GM20000 (cell line): Measurements from ENCODE around the gene CCIN.

ENCODE experiments used
- DNase-seq: peaks from one replicate; pipeline ENCODE4 v3.0.0; 2012; ENCODE audit warnings: low spot score
- CTCF ChIP-seq: IDR thresholded peaks from 2 replicates; pipeline ENCODE4 v1.5.1; 2012; ENCODE audit warnings: mild to moderate bottlenecking, control low read depth; ENCODE audit errors: extremely low read depth, missing control alignments

CCIN gene

GRCh38 chr9:36169166-36169565, at the start of gene CCIN:
Gene CCIN (plus strand): TSS chr9:36169388. CDS start chr9:36169503, 115 bp downstream.
- no peak for DNase-seq
- TF ChIP-seq CTCF: no peak

GRCh38 chr9:36119476-36119875, 49.7 kb upstream of the CCIN start:
- TF ChIP-seq CTCF: no peak
- DNase-seq: no peak

- TF ChIP-seq CTCF: no peak
- DNase-seq: no peak
These were observed 48.5 kb upstream of the CCIN start for GRCh38 chr9:36120705-36121104.

- no peak for DNase-seq
- no peak for TF ChIP-seq CTCF
These were observed 47.2 kb upstream of the CCIN start for GRCh38 chr9:36121971-36122370.

GRCh38 chr9:36123515-36123914, 45.7 kb upstream of the CCIN start:
- no peak for DNase-seq
- TF ChIP-seq CTCF: no peak

GRCh38 chr9:36125062-36125855, 43.9 kb upstream of the CCIN start:
- no peak for TF ChIP-seq CTCF
- DNase-seq: no peak

GRCh38 chr9:36126016-36126730, 43.0 kb upstream of the CCIN start:
- TF ChIP-seq CTCF: no peak
- peak; percentile 7 for DNase-seq
